ENCODE data around the gene EXOC3L1. TPM values are rescaled to one million over a fixed set of nuclear protein-coding genes. Genes with fewer than 3 reads are reported as not detected.

The EXOC3L1 gene
- total and polyA plus RNA-seq, 2 of the 4 experiments (the other 2 are of a cell fraction): not detected

DNA sequence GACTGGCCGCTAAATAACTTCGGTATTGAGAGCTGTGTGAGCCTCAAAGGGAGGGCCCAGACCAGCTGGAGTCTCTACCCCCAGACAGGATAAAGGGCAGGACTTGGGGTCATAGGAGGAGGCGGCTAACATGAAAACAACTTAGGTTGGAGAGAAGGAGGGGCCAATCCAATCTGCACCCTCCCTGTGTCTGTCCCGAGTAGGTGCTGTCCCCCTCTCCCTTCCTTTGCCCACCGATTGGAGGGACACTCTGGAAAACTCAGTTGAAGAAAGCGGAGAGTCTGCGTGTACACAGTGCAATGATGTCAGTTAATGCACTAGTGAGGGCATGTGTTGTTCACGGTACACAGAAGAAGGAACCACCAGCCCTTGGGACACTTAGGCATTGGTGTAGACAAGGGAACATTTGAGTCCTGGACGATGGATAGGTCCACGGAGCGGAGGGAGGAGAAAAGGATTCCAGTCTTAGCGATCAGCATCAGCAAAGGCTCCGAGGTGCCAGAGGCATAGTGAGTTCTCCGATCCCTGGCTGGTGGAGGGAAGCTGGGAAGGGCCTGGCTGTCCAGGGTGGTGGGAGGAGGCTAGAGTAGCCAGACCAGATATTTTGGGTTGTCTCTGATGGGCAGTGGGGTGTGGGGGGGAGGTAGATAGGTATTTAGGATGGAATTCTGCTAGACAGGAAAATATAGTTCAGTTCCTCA is 18.8 kb downstream of the EXOC3L1 start:
- Histone ChIP-seq H3K4me1 (ENCODE audit: control insufficient read depth, insufficient read depth, low read length) (peaks cover 29% of the 10 kb centered on the region), H3K36me3 (ENCODE audit: control insufficient read depth, insufficient read depth, low read length) (peaks cover 8% of the 10 kb centered on the region; the same call in 1 of the 2 replicates), H3K9me3 (ENCODE audit: control insufficient read depth, insufficient read depth, low read length) (no peaks in the 10 kb centered on the region), H2BK15ac (ENCODE audit: low read depth, low read length) (peak overlapping the region; percentile 55), H2BK5ac (ENCODE audit: low read depth, low read length, poor library complexity, severe bottlenecking) (peak overlapping the region; percentile 85), H2AK5ac (ENCODE audit: low read depth, low read length) (peak overlapping the region; percentile 99), H4K5ac (ENCODE audit: low read depth, low read length) (peak overlapping the region; percentile 84), H3K18ac (ENCODE audit: low read depth, low read length) (peak overlapping the region; percentile 84), H3K4me3 (ENCODE audit: insufficient read depth, low read depth, low read length) (peak overlapping the region; percentile 44), H3K4me2 (ENCODE audit: low read depth, low read length) (peak overlapping the region; percentile 74), H2AFZ (replicated peaks; ENCODE audit: low read length, poor library complexity) (peak overlapping the region; percentile 92), H3K14ac (replicated peaks; ENCODE audit: low read depth, low read length) (peak overlapping the region; percentile 89), H3K23ac (ENCODE audit: low read depth, low read length) (peak overlapping the region; percentile 97), H3K9me1 (ENCODE audit: insufficient read depth, low read length) (peaks cover 20% of the 10 kb centered on the region), H3K27me3 (ENCODE audit: control insufficient read depth, insufficient read depth, low read length) (peaks cover 4% of the 10 kb centered on the region; the same call in 1 of the 2 replicates), H4K91ac (ENCODE audit: insufficient read depth, low read depth, low read length) (peak overlapping the region; percentile 98), H3K27ac (ENCODE audit: insufficient read depth, low read length) (peak overlapping the region; percentile 80), H3K56ac (ENCODE audit: extremely low read depth, insufficient read depth, low read length) (peak overlapping the region; percentile 72; the same call in 1 of the 2 replicates), H3K9ac (ENCODE audit: low read depth, low read length) (peak overlapping the region; percentile 68), H2BK20ac (ENCODE audit: low read depth, low read length) (peak overlapping the region; percentile 82), H2AK9ac (replicated peaks; ENCODE audit: low read depth, low read length, poor library complexity) (peak overlapping the region; percentile 99), H4K20me1 (ENCODE audit: insufficient read depth, low read length) (0 out of 2 replicates have a peak, but pooled peaks cover 4% of the 10 kb centered on the region), H3K79me1 (ENCODE audit: low read depth in 1 of 2, low read length in 2 of 2) (peaks cover 9 to 38% of the 10 kb centered on the region in 2 experiments; a peak in 3 of 4 replicates), H4K8ac (ENCODE audit: low read depth in 2 of 2, low read length in 2 of 2) (peak overlapping the region; percentile 77 to 96), H2BK120ac (ENCODE audit: low read depth, low read length) (peak overlapping the region; percentile 74), H3K4ac (ENCODE audit: low read depth, low read length) (peak overlapping the region; percentile 94)
- DNase-seq: peak; percentile 41
- ATAC-seq (ENCODE audit: low read depth): peak; percentile 19
- ChIA-PET POLR2A (ENCODE audit: unreplicated experiment) (interaction anchor here (0.7 kb wide), 1 partner anchor 33 kb away, joined by 7 read pairs; no protein-coding TSS in a partner anchor), CTCF (interaction anchor here (1.1 to 1.5 kb wide), 2 partner anchors 10 to 14 kb away, joined by 5 to 6 read pairs; no protein-coding TSS in a partner anchor)
- intact Hi-C loops (cut with micrococcal nuclease) (no loop called here), in situ Hi-C loops (cut with MboI; ENCODE audit: low sequenced_read_pairs) (no loop called here), dilution Hi-C loops (cut with HindIII; ENCODE audit: low sequenced_read_pairs, unreplicated experiment) (no loop called here)
- 46% methylated on average over 3 of the region's 14 CpGs; no CpG with 5 or more reads in 1 of the 2 experiments for WGBS, 2 experiments (ENCODE audit: extremely low coverage in 2 of 2, insufficient read length in 1 of 2)
- BruUV-seq (replicated peaks): no TSS peak
- TF ChIP-seq BHLHE40 (IDR thresholded peaks at IDR 0.05; ENCODE audit: low read depth, low read length) (no peak), RAD21 (IDR thresholded peaks at IDR 0.05; ENCODE audit: low read length) (no peak), RCOR1 (IDR thresholded peaks at IDR 0.05; ENCODE audit: insufficient replicate concordance, low read length) (no peak), RFX5 (IDR thresholded peaks at IDR 0.05; ENCODE audit: low read depth, low read length) (no peak), NFE2L2 (IDR thresholded peaks at IDR 0.05; ENCODE audit: low read depth, low read length) (no peak), MAZ (IDR thresholded peaks at IDR 0.05; ENCODE audit: borderline replicate concordance, low read depth, low read length) (no peak), MXI1 (IDR thresholded peaks at IDR 0.05; ENCODE audit: borderline replicate concordance, low read depth, low read length) (no peak), MAFK (IDR thresholded peaks at IDR 0.05; ENCODE audit: low read depth, low read length) (no peak), CEBPB (IDR thresholded peaks at IDR 0.05; ENCODE audit: low read depth, low read length) (no peak), POLR2A (IDR thresholded peaks at IDR 0.05; ENCODE audit: low read depth, low read length) (no peak), CHD1 (IDR thresholded peaks at IDR 0.05; ENCODE audit: low read depth, low read length) (no peak)
- TF ChIP-seq, protein P1, sequence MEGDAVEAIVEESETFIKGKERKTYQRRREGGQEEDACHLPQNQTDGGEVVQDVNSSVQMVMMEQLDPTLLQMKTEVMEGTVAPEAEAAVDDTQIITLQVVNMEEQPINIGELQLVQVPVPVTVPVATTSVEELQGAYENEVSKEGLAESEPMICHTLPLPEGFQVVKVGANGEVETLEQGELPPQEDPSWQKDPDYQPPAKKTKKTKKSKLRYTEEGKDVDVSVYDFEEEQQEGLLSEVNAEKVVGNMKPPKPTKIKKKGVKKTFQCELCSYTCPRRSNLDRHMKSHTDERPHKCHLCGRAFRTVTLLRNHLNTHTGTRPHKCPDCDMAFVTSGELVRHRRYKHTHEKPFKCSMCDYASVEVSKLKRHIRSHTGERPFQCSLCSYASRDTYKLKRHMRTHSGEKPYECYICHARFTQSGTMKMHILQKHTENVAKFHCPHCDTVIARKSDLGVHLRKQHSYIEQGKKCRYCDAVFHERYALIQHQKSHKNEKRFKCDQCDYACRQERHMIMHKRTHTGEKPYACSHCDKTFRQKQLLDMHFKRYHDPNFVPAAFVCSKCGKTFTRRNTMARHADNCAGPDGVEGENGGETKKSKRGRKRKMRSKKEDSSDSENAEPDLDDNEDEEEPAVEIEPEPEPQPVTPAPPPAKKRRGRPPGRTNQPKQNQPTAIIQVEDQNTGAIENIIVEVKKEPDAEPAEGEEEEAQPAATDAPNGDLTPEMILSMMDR (conservative IDR thresholded peaks at IDR 0.05; ENCODE audit: low read depth, low read length): no peak
- TF ChIP-seq, protein P2, sequence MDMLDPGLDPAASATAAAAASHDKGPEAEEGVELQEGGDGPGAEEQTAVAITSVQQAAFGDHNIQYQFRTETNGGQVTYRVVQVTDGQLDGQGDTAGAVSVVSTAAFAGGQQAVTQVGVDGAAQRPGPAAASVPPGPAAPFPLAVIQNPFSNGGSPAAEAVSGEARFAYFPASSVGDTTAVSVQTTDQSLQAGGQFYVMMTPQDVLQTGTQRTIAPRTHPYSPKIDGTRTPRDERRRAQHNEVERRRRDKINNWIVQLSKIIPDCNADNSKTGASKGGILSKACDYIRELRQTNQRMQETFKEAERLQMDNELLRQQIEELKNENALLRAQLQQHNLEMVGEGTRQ (IDR thresholded peaks at IDR 0.05; ENCODE audit: low read depth, low read length): no peak
- TF ChIP-seq, protein P3, sequence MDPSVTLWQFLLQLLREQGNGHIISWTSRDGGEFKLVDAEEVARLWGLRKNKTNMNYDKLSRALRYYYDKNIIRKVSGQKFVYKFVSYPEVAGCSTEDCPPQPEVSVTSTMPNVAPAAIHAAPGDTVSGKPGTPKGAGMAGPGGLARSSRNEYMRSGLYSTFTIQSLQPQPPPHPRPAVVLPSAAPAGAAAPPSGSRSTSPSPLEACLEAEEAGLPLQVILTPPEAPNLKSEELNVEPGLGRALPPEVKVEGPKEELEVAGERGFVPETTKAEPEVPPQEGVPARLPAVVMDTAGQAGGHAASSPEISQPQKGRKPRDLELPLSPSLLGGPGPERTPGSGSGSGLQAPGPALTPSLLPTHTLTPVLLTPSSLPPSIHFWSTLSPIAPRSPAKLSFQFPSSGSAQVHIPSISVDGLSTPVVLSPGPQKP (IDR thresholded peaks at IDR 0.05; ENCODE audit: borderline replicate concordance, low read depth, low read length): no peak
